OCI-LY1 (cell line): ENCODE measurements around the gene MYBL2.

Experiments
- EZH2 ChIP-seq: fragments of 200-600 bp; sonication (generic), shearing (Covaris generic); IDR thresholded peaks from 2 replicates; pipeline ENCODE4 v1.8.0; 2017; ENCODE audit warnings: borderline replicate concordance, mixed run types, mild to moderate bottlenecking, antibody characterized with exemption, low read length, moderate library complexity, mixed read lengths
- TF ChIP-seq, protein P1 (sequence below): fragments of 200-600 bp; sonication (generic), shearing (Covaris generic); IDR thresholded peaks from 2 replicates; pipeline ENCODE4 v1.5.1; 2017; ENCODE audit warnings: mild to moderate bottlenecking, antibody characterized with exemption, low read length, moderate library complexity, mixed read lengths

DNA sequence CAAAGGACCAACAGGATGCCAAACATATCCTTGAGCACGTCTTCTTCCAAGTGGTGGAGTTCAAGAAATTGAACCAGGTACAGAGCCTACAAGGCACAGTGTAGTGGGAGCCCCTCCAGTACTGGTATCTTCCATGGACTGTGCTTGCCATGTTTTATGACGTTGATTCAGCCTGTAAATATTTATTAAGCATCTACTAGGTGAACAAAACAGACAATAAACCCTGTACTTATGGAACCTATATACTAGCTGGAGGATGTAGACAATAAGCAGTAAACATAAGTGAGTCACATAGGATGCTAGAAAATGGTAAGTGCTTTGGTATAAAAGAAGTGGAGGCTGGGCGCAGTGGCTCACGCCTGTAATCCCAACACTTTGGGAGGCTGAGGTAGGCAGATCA, 24.4 kb upstream of the MYBL2 start:
- TF ChIP-seq, protein P1, sequence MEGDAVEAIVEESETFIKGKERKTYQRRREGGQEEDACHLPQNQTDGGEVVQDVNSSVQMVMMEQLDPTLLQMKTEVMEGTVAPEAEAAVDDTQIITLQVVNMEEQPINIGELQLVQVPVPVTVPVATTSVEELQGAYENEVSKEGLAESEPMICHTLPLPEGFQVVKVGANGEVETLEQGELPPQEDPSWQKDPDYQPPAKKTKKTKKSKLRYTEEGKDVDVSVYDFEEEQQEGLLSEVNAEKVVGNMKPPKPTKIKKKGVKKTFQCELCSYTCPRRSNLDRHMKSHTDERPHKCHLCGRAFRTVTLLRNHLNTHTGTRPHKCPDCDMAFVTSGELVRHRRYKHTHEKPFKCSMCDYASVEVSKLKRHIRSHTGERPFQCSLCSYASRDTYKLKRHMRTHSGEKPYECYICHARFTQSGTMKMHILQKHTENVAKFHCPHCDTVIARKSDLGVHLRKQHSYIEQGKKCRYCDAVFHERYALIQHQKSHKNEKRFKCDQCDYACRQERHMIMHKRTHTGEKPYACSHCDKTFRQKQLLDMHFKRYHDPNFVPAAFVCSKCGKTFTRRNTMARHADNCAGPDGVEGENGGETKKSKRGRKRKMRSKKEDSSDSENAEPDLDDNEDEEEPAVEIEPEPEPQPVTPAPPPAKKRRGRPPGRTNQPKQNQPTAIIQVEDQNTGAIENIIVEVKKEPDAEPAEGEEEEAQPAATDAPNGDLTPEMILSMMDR: no peak
- no peak for TF ChIP-seq EZH2
